Vagina (tissue), 2 donors: Measurements from ENCODE around the gene CAMKMT.

ENCODE experiments used
- CTCF ChIP-seq, 3 experiments: fragments of 450-650 bp in 2 of 3; fragments of 200-600 bp in 1 of 3; sonication (generic) in 1 of 3; IDR thresholded peaks; one replicate each; pipeline ENCODE4 v1.5.1; 2017 to 2019; ENCODE audit warnings: antibody characterized with exemption in 3 of 3, mild to moderate bottlenecking in 2 of 3, moderate library complexity in 2 of 3
- POLR2AphosphoS5 ChIP-seq, 2 donors: sonication (generic); formaldehyde crosslinking; IDR thresholded peaks; one replicate each; pipeline ENCODE4 v1.9.0; 2017; ENCODE audit warnings: antibody characterized with exemption in 2 of 2, mild to moderate bottlenecking in 2 of 2, low read depth in 1 of 2; ENCODE audit not compliant: insufficient read depth in 1 of 2

- no peak for TF ChIP-seq CTCF (IDR thresholded peaks at IDR 0.05)
- no peak for TF ChIP-seq POLR2AphosphoS5 (IDR thresholded peaks at IDR 0.05; ENCODE audit: insufficient read depth in 1 of 2, low read depth in 1 of 2)
Observed at GRCh38 chr2:44751754-44752479, 390.2 kb downstream of the CAMKMT start.
